KOPT-K1 (cell line): ENCODE results near the gene POU3F1.

ENCODE experiments used
- H3K27ac ChIP-seq: fragments of 200-600 bp; sonication (generic); 2 replicates; pipeline ENCODE4 v1.5.1; 2016; ENCODE audit warnings: antibody characterized with exemption, mild to moderate bottlenecking, low read depth, low read length; ENCODE audit not compliant: poor library complexity, severe bottlenecking
- H3K36me3 ChIP-seq: fragments of 200-600 bp; sonication (generic); 2 replicates; pipeline ENCODE4 v1.5.1; 2017; ENCODE audit warnings: antibody characterized with exemption, mild to moderate bottlenecking, low read length, moderate library complexity; ENCODE audit not compliant: insufficient read depth
- H3K9me3 ChIP-seq: fragments of 200-600 bp; sonication (generic); 2 replicates; pipeline ENCODE4 v1.5.1; 2017; ENCODE audit warnings: antibody characterized with exemption, low read length, mild to moderate bottlenecking; ENCODE audit not compliant: insufficient read depth, poor library complexity, severe bottlenecking

The POU3F1 gene

GRCh38 chr1:38062361-38063288 is 16.0 kb upstream of the POU3F1 start:
- Histone ChIP-seq H3K9me3 (no peaks in the 10 kb centered on the region), H3K36me3 (no peaks in the 10 kb centered on the region), H3K27ac (no peak overlapping the region)

- Histone ChIP-seq H3K9me3 (no peaks in the 10 kb centered on the region), H3K27ac (no peak overlapping the region), H3K36me3 (no peaks in the 10 kb centered on the region)
Observed at GRCh38 chr1:38061883-38062328, 15.3 kb upstream of the POU3F1 start.

DNA sequence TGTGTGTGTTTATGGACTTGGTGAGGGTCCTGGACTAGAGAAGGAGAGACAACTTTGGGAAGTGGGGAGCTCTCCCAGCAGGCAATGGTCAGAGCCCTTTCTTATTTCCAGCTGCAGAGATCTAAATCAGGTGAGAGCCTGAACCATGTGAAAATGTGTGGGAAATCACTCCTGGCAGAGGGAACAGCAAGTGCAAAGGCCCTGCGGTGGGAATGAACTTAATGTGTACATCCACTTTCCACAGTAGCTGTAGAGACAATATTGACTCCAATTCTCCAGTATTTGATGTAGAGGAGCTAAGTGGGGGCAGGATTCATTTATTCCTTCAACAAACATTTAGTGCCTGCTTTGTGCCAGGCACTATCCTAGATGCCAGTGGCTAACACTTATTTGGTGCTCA is 14.7 kb upstream of the POU3F1 start:
- H3K27ac ChIP-seq: no peak overlapping the region
- H3K36me3 ChIP-seq: no peaks in the 10 kb centered on the region
- H3K9me3 ChIP-seq: no peaks in the 10 kb centered on the region

GRCh38 chr1:38060498-38060897 is 13.9 kb upstream of the POU3F1 start:
- Histone ChIP-seq H3K36me3 (no peaks in the 10 kb centered on the region), H3K27ac (no peak overlapping the region), H3K9me3 (no peaks in the 10 kb centered on the region)

- Histone ChIP-seq H3K36me3 (no peaks in the 10 kb centered on the region), H3K27ac (no peak overlapping the region), H3K9me3 (no peaks in the 10 kb centered on the region)
Observed at GRCh38 chr1:38059635-38060250, 13.2 kb upstream of the POU3F1 start.

GRCh38 chr1:38055965-38056364 is 9.4 kb upstream of the POU3F1 start:
- H3K9me3 ChIP-seq: no peaks in the 10 kb centered on the region
- no peak overlapping the region for H3K27ac ChIP-seq
- H3K36me3 ChIP-seq: no peaks in the 10 kb centered on the region

DNA sequence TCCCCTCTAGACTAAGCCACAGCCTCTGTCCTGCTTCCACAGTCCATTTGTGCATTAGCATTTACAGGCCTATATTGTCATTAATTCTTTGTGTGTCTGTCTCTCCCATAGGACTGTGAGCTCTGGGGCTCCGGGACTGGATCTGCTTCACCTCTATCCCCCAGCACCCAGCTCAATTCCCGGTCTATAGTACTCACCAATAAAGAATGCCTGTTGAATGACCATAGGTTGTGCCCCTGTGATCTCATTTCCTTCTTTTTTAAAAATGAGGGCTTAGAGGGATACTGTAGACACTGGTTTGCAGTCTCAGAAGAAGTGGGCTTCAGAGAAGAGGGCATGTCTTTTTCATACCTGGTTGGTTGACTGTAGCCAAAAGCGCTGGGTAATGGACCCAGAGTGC is 8.8 kb upstream of the POU3F1 start:
- no peaks in the 10 kb centered on the region for H3K36me3 ChIP-seq
- no peaks in the 10 kb centered on the region for H3K9me3 ChIP-seq
- H3K27ac ChIP-seq: no peak overlapping the region

DNA sequence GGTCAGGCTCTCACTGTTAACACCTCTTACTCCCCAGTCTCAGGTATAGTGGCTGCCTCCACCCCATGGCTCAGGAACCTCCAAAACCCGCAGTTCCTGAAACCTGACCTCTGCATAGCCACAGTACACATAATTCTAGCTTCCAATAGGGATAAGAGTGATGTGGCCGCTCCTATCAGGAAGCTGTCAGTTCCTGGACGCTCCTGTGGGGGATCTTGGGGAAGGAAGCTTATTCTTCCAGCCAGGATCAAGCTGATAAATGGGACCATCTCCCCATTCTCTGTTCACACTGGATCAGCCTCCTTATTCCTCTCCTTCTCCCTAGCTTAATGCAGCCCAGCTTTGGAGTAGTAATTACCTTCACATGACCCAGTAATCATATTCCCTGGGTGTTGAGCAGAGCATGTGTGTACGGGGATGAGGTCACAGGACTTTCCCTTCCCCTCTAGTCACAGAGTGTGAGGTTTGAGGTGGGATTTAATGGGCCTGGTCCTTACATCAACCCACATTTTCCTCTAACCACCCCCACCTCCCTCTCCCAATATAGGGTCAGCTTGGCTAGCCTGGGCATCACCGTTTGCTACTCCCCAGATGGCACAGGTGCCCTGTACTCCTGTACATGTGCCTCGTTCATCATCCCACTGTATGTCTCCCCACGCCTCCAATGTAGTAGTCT is 7.0 kb upstream of the POU3F1 start:
- H3K27ac ChIP-seq: no peak overlapping the region
- H3K36me3 ChIP-seq: no peaks in the 10 kb centered on the region
- no peaks in the 10 kb centered on the region for H3K9me3 ChIP-seq

DNA sequence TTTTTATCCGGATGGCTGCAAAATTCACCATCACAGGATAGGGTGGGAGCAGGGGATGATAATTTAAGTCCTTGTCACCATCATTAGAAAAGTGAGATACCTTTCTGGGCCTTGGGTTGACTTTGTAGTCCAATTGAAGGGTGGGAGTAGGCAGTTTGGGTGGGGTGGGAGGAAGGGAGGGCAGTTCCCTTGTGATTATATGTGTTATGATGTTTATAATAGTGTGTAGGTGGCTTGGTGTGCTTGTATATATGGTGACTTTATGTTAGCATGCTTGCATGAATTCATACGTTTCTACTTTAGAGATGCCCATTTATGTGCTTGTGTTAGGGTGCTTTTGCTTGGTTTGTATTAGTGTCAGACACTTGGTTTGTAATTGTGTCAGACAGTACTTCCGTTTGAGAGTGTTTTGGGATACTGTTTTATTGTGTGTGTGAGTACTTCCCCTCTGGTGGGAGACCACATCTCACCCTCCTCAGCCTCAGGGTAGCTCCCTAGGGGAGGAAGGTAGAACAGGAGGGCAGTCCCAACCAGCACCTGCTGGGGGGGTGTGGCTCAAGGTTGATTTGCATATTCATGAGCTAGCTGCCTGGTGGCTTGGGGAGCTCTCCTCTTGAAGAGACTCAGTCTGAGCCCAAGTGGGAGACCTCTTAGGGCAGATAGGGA is 6.3 kb upstream of the POU3F1 start:
- Histone ChIP-seq H3K27ac (no peak overlapping the region), H3K36me3 (no peaks in the 10 kb centered on the region), H3K9me3 (no peaks in the 10 kb centered on the region)

GRCh38 chr1:38051079-38051543 is 4.5 kb upstream of the POU3F1 start:
- Histone ChIP-seq H3K9me3 (no peaks in the 10 kb centered on the region), H3K36me3 (no peaks in the 10 kb centered on the region), H3K27ac (no peak overlapping the region)

DNA sequence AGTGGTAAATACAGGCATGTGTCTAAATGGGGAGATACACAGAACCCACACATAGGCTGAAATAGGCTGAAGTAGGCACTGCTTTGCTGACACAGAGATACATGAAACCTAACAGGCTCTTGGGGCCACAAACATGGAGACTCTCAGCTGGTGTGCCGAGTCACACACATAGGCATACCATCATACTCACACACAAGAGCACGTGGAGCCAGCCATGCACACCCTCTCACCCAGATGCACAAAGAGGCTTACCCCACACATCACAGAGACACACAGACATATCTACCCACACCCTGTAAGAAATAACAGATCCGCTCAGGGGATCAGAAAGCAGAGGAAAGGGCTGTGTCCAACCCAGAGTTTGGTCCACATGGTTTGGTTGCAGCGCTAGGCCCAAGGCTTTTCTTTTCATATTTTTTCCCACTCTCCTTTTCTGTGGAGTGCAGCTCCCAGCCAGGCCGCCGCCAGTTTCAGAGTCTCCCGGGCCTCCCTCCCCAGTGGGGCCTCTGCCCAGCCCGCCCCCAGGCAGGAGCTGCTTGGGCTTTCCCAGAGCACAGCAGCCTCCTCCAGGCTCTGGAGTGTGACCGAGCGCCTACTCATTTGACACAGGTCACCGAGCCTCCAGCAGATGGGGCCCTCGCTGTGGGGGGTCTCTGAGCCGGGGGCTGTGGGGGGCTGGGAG is 3.9 kb upstream of the POU3F1 start:
- H3K9me3 ChIP-seq: no peaks in the 10 kb centered on the region
- H3K27ac ChIP-seq: no peak overlapping the region
- no peaks in the 10 kb centered on the region for H3K36me3 ChIP-seq

GRCh38 chr1:38047603-38048141 is 1.1 kb upstream of the POU3F1 start:
- Histone ChIP-seq H3K27ac (no peak overlapping the region), H3K9me3 (no peaks in the 10 kb centered on the region), H3K36me3 (no peaks in the 10 kb centered on the region)

DNA sequence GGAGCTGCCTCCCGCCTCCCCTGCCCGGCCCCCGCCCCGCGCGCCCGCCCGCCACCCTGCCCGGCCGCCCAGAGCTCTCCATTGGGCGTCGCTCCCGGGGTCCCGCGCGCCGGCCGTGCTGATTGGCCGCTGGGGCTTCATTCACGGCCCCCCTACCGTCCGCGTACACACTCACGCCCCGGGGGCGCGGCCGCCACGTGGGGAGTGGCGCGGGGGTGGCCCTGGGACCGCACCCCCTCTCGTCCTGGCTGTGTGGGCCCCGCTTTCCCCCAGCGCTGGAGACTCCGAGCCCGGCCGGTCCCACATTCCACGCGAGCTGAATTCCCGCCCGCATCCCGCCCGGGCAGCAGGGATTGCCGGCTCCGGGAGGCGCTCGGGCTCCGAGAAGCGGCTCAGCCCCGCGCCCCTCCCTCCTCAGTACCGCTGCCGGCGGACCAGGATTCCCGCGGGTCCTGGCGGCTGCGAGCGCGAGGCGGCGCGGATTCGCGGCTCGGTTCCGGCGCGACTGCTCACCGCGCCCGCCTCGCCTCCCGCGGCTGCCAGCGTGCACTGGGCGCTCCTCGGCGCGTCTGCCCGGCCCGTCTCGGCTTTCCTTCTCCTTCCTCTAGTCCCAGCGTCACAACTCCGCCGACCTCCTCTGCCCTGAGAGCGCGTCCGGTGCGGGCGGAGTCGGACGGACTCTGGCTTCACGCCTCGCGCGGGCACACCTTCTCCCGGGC is 450 bp upstream of the POU3F1 start:
- Histone ChIP-seq H3K36me3 (no peaks in the 10 kb centered on the region), H3K27ac (no peak overlapping the region), H3K9me3 (no peaks in the 10 kb centered on the region)
